ENCODE data around the gene LAYN. TPM values are rescaled to one million over a fixed set of nuclear protein-coding genes. Genes with fewer than 3 reads are reported as not detected.

LAYN gene
- total and polyA plus RNA-seq, 2 donors (not counting 3 experiments of a cell fraction or from before 2014, with no cell fraction given) = 0.92 to 2.2 TPM

- Histone ChIP-seq H3K4me2 (ENCODE audit: insufficient read depth, low read length) (no peak overlapping the region), H3K9me3 (replicated peaks; ENCODE audit: control insufficient read depth, insufficient read depth, low read length) (no peaks in the 10 kb centered on the region), H3K4me3 (replicated peaks in 1 of 3; ENCODE audit: insufficient read depth in 1 of 3, low read depth in 1 of 3, low read length in 3 of 3) (no peak overlapping the region), H3K27ac (ENCODE audit: insufficient read depth, low read depth, low read length) (no peak overlapping the region), H3K9me1 (replicated peaks; ENCODE audit: control insufficient read depth, extremely low read depth, insufficient read depth, low read length) (no peaks in the 10 kb centered on the region), H3K27me3 (ENCODE audit: control insufficient read depth in 2 of 2, insufficient read depth in 2 of 2, low read length in 2 of 2) (peaks cover 21 to 39% of the 10 kb centered on the region in 2 experiments), H3K79me2 (ENCODE audit: control insufficient read depth, insufficient read depth, low read length) (no peaks in the 10 kb centered on the region), H3K4me1 (ENCODE audit: control insufficient read depth, extremely low read depth, insufficient read depth, low read length) (peaks cover 4% of the 10 kb centered on the region), H2AFZ (ENCODE audit: low read depth, low read length) (no peak overlapping the region), H3K9ac (replicated peaks; ENCODE audit: extremely low read depth, insufficient read depth, low read length) (no peak overlapping the region), H3K36me3 (ENCODE audit: control insufficient read depth in 2 of 2, extremely low read depth in 1 of 2, insufficient read depth in 2 of 2, low read length in 2 of 2) (no peaks in the 10 kb centered on the region), H4K20me1 (replicated peaks; ENCODE audit: control insufficient read depth, extremely low read depth, insufficient read depth, low read length) (no peaks in the 10 kb centered on the region)
- intact Hi-C loops (cut with micrococcal nuclease) (loop anchor here (2.0 kb wide), 1 partner anchor 25 kb away; the partner anchor contains the start of gene LAYN), dilution Hi-C loops (cut with MboI; ENCODE audit: extremely low pct_ligation_motif_present, low sequenced_read_pairs) (no loop called here)
- DNase-seq (ENCODE audit: low read depth, low spot score) (no peak), FAIRE-seq (no peak)
- ChIA-PET CTCF (no interaction called here), POLR2A (no interaction called here)
- TF ChIP-seq POLR2AphosphoS5 (IDR thresholded peaks at IDR 0.05; ENCODE audit: insufficient read depth, low read depth, low read length) (no peak), EZH2 (IDR thresholded peaks at IDR 0.05; ENCODE audit: borderline replicate concordance, low read depth, low read length, severe bottlenecking) (no peak), JUN (IDR thresholded peaks at IDR 0.05; ENCODE audit: borderline replicate concordance, insufficient read depth, insufficient read length, low read depth) (no peak), FOS (IDR thresholded peaks at IDR 0.05; ENCODE audit: borderline replicate concordance, insufficient read depth, low read length) (no peak), GATA2 (IDR thresholded peaks at IDR 0.05; ENCODE audit: insufficient read depth, insufficient read length, low read depth, low read length) (no peak), CTCF (IDR thresholded peaks at IDR 0.05; ENCODE audit: extremely low read depth in 1 of 2, insufficient read depth in 1 of 2, low read depth in 1 of 2, low read length in 2 of 2) (no peak), POLR2A (IDR thresholded peaks at IDR 0.05; ENCODE audit: low read depth, low read length) (no peak), MYC (IDR thresholded peaks at IDR 0.05; ENCODE audit: low read depth, low read length) (no peak)
- TF ChIP-seq, protein P1, sequence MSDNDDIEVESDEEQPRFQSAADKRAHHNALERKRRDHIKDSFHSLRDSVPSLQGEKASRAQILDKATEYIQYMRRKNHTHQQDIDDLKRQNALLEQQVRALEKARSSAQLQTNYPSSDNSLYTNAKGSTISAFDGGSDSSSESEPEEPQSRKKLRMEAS (IDR thresholded peaks at IDR 0.05; ENCODE audit: insufficient read depth, insufficient read length) = no peak
- BruUV-seq (replicated peaks) = no TSS peak
These were observed 24.9 kb upstream of the LAYN start for GRCh38 chr11:111515591-111515990.
